K562 (cell line): ENCODE measurements around the gene KIAA0513. TPM values are rescaled to one million over a fixed set of nuclear protein-coding genes. Genes with fewer than 3 reads are reported as not detected.

Experiments used
- ATAC-seq: fragments of 200-7000 bp; cut with Tn5 transposase; 3 replicates; pipeline ENCODE4 v1.9.1; 2020; ENCODE audit warnings: moderate library complexity
- BruUV-seq: library from RNA; stranded (reverse); fragments of 400-500 nt; replicated peaks from 2 replicates; lab custom pipeline; 2021; lab: Mats Ljungman, UMichigan
- CTCF ChIA-PET: fragments of 300-600 bp; formaldehyde crosslinking; extraction: SDS; loops from one replicate; lab custom pipeline; 2021; ENCODE audit warnings: low intra/inter-chr PET ratio; lab: Yijun Ruan, JAX
- POLR2A ChIA-PET: fragments of 300-600, 350-650 bp; sonication (Branson Sonifier 250); formaldehyde crosslinking; extraction: SDS; loops from one replicate; lab custom pipeline; 2021; ENCODE audit warnings: antibody characterized with exemption, inconsistent platforms; lab: Yijun Ruan, JAX
- DNase-seq, 4 experiments: peaks; one replicate each; pipeline versions ENCODE4 v3.0.0 to v3.0.0-alpha.2; 2011 to 2018; ENCODE audit warnings: low spot score in 3 of 4, mixed read lengths in 3 of 4; ENCODE audit errors: extremely low read depth in 1 of 4
- FAIRE-seq: peaks from 2 replicates; lab custom pipeline; 2011; peaks lifted over from hg19 to GRCh38; lab: Jason Lieb, UNC
- H2AFZ ChIP-seq: 2 replicates; pipeline ENCODE4 v1.6.0; 2011; ENCODE audit warnings: low read depth, low read length, control low read depth, inconsistent platforms
- H3K27ac ChIP-seq: fragments of 200-600 bp; 3 replicates; pipeline ENCODE4 v1.8.0; 2011; ENCODE audit warnings: low read depth, mild to moderate bottlenecking, control low read depth, inconsistent platforms, low read length, moderate library complexity, mixed read lengths; ENCODE audit errors: extremely low read depth
- H3K27me3 ChIP-seq, 2 experiments: fragments of 300-600 bp in 1 of 2; 2 replicates in 1 of 2; 3 replicates in 1 of 2; pipeline versions ENCODE4 v1.6.0 to v1.8.0; 2011; ENCODE audit warnings: inconsistent platforms in 2 of 2, low read length in 2 of 2, mild to moderate bottlenecking in 1 of 2, mixed read lengths in 1 of 2, moderate library complexity in 1 of 2; ENCODE audit not compliant: control insufficient read depth in 2 of 2, insufficient read depth in 2 of 2
- H3K36me3 ChIP-seq: fragments of 300-600 bp; 3 replicates; pipeline ENCODE4 v1.8.0; 2011; ENCODE audit warnings: mild to moderate bottlenecking, low read length, inconsistent platforms; ENCODE audit not compliant: control insufficient read depth, insufficient read depth
- H3K4me1 ChIP-seq, 2 experiments: fragments of 200-600 bp in 1 of 2; replicated peaks in 1 of 2; 2 replicates in 1 of 2; 3 replicates in 1 of 2; pipeline versions ENCODE4 v1.5.1 to v1.8.0; 2011; ENCODE audit warnings: inconsistent platforms in 2 of 2, low read length in 2 of 2, mild to moderate bottlenecking in 1 of 2, mixed read lengths in 1 of 2, moderate library complexity in 1 of 2; ENCODE audit not compliant: control insufficient read depth in 2 of 2, insufficient read depth in 2 of 2
- H3K4me2 ChIP-seq: 2 replicates; pipeline ENCODE4 v1.6.1; 2011; ENCODE audit warnings: low read length, control low read depth, inconsistent platforms, mixed read lengths; ENCODE audit not compliant: insufficient read depth
- H3K4me3 ChIP-seq: fragments of 200-600 bp; sonication (generic), shearing (Covaris generic); 2 replicates; pipeline ENCODE4 v1.5.1; 2016; ENCODE audit warnings: control low read depth, inconsistent platforms
- H3K79me2 ChIP-seq: fragments of 200-600 bp; 3 replicates; pipeline ENCODE4 v1.8.0; 2011; ENCODE audit warnings: low read length, inconsistent platforms; ENCODE audit not compliant: control insufficient read depth, insufficient read depth
- H3K9ac ChIP-seq, 2 experiments: 2 replicates each; pipeline versions ENCODE4 v1.6.0 to v1.6.1; 2011; ENCODE audit warnings: low read depth in 2 of 2, low read length in 2 of 2, control low read depth in 1 of 2, inconsistent platforms in 1 of 2, mild to moderate bottlenecking in 1 of 2, mixed read lengths in 1 of 2; ENCODE audit not compliant: insufficient read depth in 1 of 2
- H3K9me1 ChIP-seq: one replicate; pipeline ENCODE4 v1.6.0; 2011; ENCODE audit warnings: inconsistent platforms, mild to moderate bottlenecking, low read length, moderate library complexity; ENCODE audit not compliant: control insufficient read depth, insufficient read depth
- H3K9me3 ChIP-seq: replicated peaks from 2 replicates; pipeline ENCODE4 v1.5.1; 2011; ENCODE audit warnings: low read depth, low read length, inconsistent platforms; ENCODE audit not compliant: control insufficient read depth, insufficient read depth
- H4K20me1 ChIP-seq: replicated peaks from 2 replicates; pipeline ENCODE4 v1.6.1; 2011; ENCODE audit warnings: low read length, inconsistent platforms, mixed read lengths; ENCODE audit not compliant: control insufficient read depth, insufficient read depth
- ZKSCAN8 ChIP-seq: fragments of 200-800 bp; sonication (Bioruptor generic); IDR thresholded peaks from 2 replicates; pipeline ENCODE4 v1.6.1; 2016; ENCODE audit warnings: missing genetic modification characterization, missing compliant biosample characterization
- WGBS: fragments of 100-300 bp; shearing (Covaris generic); methylation state at CpG from one replicate; pipeline ENCODE4 v1.1.6; 2016; ENCODE audit warnings: low coverage, mixed read lengths; ENCODE audit not compliant: insufficient coverage; ENCODE audit errors: missing lambda C conversion rate; 5-methylcytosine and 5-hydroxymethylcytosine counted together
- in situ Hi-C: fragments of 300-500 bp; cut with MboI; formaldehyde crosslinking; loops from 4 replicates; pipeline ENCODE4 v1.15.0; 2018; ENCODE audit warnings: inconsistent platforms, mixed read lengths
- intact Hi-C: fragments of 100-400 bp; cut with micrococcal nuclease; formaldehyde crosslinking; loops from 2 replicates; pipeline ENCODE4 v1.14.2; 2022
- polyA plus RNA-seq, 8 experiments: library from polyadenylated mRNA; depleted of rRNA in 4 of 8; stranded (reverse) in 5 of 8; unstranded in 3 of 8; fragments of >200 nt; fragmentation: Nextera tagmentation in 2 of 8; fragmentation: Illumina TruSeq in 1 of 8; extraction: Ambion mirVana in 2 of 8; extraction: Trizol in 1 of 8; gene quantifications; 2 replicates each; pipeline versions ENCODE4 v1.2.1 to v1.2.3, GENCODE V29; 2011 to 2014; ENCODE audit warnings: inconsistent platforms in 1 of 8, missing spikeins in 1 of 8
- total RNA-seq, 7 experiments: library from RNA; depleted of rRNA in 6 of 7; stranded (reverse); fragments of >200 nt in 6 of 7; fragmentation: Illumina TruSeq in 2 of 7; extraction: Trizol in 2 of 7; gene quantifications; 2 replicates each; pipeline versions ENCODE4 v1.2.1 to v1.2.3, GENCODE V29; 2011 to 2021; ENCODE audit warnings: low replicate concordance in 1 of 7
- TF ChIP-seq, protein P1 (sequence below): sonication (generic); formaldehyde crosslinking; IDR thresholded peaks from 2 replicates; pipeline ENCODE4 v1.8.0; 2023; ENCODE audit warnings: mild to moderate bottlenecking, missing genetic modification reagents

Gene KIAA0513
- total and polyA plus RNA-seq, 9 of the 15 experiments (the other 6 are each of a cell fraction or from before 2014, with no cell fraction given): 0.18 to 13.7 (median 10.2) TPM

GRCh38 chr16:85129876-85130704 lies 102.5 kb downstream of the KIAA0513 start:
- ChIA-PET CTCF (interaction anchor here (0.6 kb wide), 1 partner anchor 134 kb away, joined by 3 read pairs; no protein-coding TSS in a partner anchor), POLR2A (interaction anchor here (0.7 to 1.5 kb wide), 3 partner anchors 10 to 185 kb away, joined by 3 read pairs; partner anchors contain the start of gene CIBAR2)
- 15% methylated on average over 15 of the region's 15 CpGs for WGBS
- in situ Hi-C loops (no loop called here), intact Hi-C loops (no loop called here)
- Histone ChIP-seq H3K9me3 (no peaks in the 10 kb centered on the region), H4K20me1 (no peaks in the 10 kb centered on the region; the same call in none of the 2 replicates), H3K4me2 (no peak overlapping the region), H3K4me3 (no peak overlapping the region), H3K79me2 (no peaks in the 10 kb centered on the region), H2AFZ (no peak overlapping the region), H3K36me3 (no peaks in the 10 kb centered on the region), H3K4me1 (peaks cover 12 to 24% of the 10 kb centered on the region in 2 experiments), H3K9me1 (no peaks in the 10 kb centered on the region), H3K27ac (no peak overlapping the region), H3K27me3 (peaks cover 13 to 35% of the 10 kb centered on the region in 2 experiments; a peak in 3 of 5 replicates), H3K9ac (no peak overlapping the region)
- no TSS peak for BruUV-seq
- TF ChIP-seq ZKSCAN8 (CRISPR knock-in tag): 0 out of 2 replicates have a peak, but pooled peaks have one; percentile 27
- TF ChIP-seq, protein P1, sequence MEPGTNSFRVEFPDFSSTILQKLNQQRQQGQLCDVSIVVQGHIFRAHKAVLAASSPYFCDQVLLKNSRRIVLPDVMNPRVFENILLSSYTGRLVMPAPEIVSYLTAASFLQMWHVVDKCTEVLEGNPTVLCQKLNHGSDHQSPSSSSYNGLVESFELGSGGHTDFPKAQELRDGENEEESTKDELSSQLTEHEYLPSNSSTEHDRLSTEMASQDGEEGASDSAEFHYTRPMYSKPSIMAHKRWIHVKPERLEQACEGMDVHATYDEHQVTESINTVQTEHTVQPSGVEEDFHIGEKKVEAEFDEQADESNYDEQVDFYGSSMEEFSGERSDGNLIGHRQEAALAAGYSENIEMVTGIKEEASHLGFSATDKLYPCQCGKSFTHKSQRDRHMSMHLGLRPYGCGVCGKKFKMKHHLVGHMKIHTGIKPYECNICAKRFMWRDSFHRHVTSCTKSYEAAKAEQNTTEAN (CRISPR knock-in tag): no peak
- DNase-seq (no peak), FAIRE-seq (peak; percentile 70), ATAC-seq (no peak)
